ENCODE data around the gene RASGEF1C.

DNA sequence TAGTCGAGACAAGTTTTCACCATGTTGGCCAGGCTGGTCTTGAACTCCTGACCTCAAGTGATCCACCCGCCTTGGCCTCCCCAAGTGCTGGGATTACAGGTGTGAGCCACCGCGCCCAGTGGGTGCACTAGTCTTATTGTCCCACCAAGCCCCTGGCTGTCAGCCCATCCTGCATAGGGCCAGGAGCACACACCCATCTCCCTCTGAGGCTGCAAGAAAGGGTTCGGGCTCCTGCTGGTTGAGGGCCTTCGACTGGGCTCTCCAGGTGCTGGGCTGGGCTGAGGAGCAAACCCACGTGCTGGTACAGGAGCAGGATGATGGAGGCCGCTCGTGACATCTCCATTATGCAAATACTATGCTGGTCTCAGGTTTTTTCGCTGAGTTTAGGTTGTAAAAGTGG, 112.4 kb downstream of the RASGEF1C start:
- TF ChIP-seq ELF4 (IDR thresholded peaks at IDR 0.05) (no peak), L3MBTL2 (conservative IDR thresholded peaks at IDR 0.05) (no peak), LEF1 (IDR thresholded peaks at IDR 0.05; ENCODE audit: borderline replicate concordance) (no peak), SP1 (IDR thresholded peaks at IDR 0.05) (no peak), NFRKB (IDR thresholded peaks at IDR 0.05) (no peak), FOXK2 (IDR thresholded peaks at IDR 0.05) (no peak), TARDBP (IDR thresholded peaks at IDR 0.05) (no peak), FOXA1 (IDR thresholded peaks at IDR 0.05) (no peak), ZNF384 (IDR thresholded peaks at IDR 0.05) (no peak), SUZ12 (IDR thresholded peaks at IDR 0.05) (no peak), ARNT (IDR thresholded peaks at IDR 0.05) (no peak), FOXM1 (IDR thresholded peaks at IDR 0.05; ENCODE audit: borderline replicate concordance) (no peak), BHLHE40 (IDR thresholded peaks at IDR 0.05; ENCODE audit: borderline replicate concordance) (no peak), PKNOX1 (IDR thresholded peaks at IDR 0.05) (no peak)
